ENCODE results near the gene GPRIN3. TPM values are rescaled to one million over a fixed set of nuclear protein-coding genes. Genes with fewer than 3 reads are reported as not detected.

Gene GPRIN3
- total and polyA plus RNA-seq, 2 donors (not counting 3 experiments of a cell fraction or from before 2014, with no cell fraction given) = 0.17 to 2.2 TPM

- no peak for TF ChIP-seq FOS (IDR thresholded peaks at IDR 0.05; ENCODE audit: borderline replicate concordance, insufficient read depth, low read length)
- no peak for TF ChIP-seq JUN (IDR thresholded peaks at IDR 0.05; ENCODE audit: borderline replicate concordance, insufficient read depth, insufficient read length, low read depth)
- TF ChIP-seq POLR2A (IDR thresholded peaks at IDR 0.05; ENCODE audit: low read depth, low read length) = no peak
- TF ChIP-seq, protein P1, sequence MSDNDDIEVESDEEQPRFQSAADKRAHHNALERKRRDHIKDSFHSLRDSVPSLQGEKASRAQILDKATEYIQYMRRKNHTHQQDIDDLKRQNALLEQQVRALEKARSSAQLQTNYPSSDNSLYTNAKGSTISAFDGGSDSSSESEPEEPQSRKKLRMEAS (IDR thresholded peaks at IDR 0.05; ENCODE audit: insufficient read depth, insufficient read length) = no peak
- no peak for TF ChIP-seq MYC (IDR thresholded peaks at IDR 0.05; ENCODE audit: low read depth, low read length)
- TF ChIP-seq POLR2AphosphoS5 (IDR thresholded peaks at IDR 0.05; ENCODE audit: insufficient read depth, low read depth, low read length) = no peak
- TF ChIP-seq EZH2 (IDR thresholded peaks at IDR 0.05; ENCODE audit: borderline replicate concordance, low read depth, low read length, severe bottlenecking) = no peak
- TF ChIP-seq, protein P2, sequence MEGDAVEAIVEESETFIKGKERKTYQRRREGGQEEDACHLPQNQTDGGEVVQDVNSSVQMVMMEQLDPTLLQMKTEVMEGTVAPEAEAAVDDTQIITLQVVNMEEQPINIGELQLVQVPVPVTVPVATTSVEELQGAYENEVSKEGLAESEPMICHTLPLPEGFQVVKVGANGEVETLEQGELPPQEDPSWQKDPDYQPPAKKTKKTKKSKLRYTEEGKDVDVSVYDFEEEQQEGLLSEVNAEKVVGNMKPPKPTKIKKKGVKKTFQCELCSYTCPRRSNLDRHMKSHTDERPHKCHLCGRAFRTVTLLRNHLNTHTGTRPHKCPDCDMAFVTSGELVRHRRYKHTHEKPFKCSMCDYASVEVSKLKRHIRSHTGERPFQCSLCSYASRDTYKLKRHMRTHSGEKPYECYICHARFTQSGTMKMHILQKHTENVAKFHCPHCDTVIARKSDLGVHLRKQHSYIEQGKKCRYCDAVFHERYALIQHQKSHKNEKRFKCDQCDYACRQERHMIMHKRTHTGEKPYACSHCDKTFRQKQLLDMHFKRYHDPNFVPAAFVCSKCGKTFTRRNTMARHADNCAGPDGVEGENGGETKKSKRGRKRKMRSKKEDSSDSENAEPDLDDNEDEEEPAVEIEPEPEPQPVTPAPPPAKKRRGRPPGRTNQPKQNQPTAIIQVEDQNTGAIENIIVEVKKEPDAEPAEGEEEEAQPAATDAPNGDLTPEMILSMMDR (IDR thresholded peaks at IDR 0.05; ENCODE audit: extremely low read depth in 1 of 2, insufficient read depth in 1 of 2, low read depth in 1 of 2, low read length in 2 of 2) = no peak
- no peak for TF ChIP-seq GATA2 (IDR thresholded peaks at IDR 0.05; ENCODE audit: insufficient read depth, insufficient read length, low read depth, low read length)
- H3K4me2 ChIP-seq (ENCODE audit: insufficient read depth, low read length) = no peak overlapping the region
- no peak overlapping the region for H3K9ac ChIP-seq (replicated peaks; ENCODE audit: extremely low read depth, insufficient read depth, low read length)
- no peaks in the 10 kb centered on the region for H4K20me1 ChIP-seq (replicated peaks; ENCODE audit: control insufficient read depth, extremely low read depth, insufficient read depth, low read length)
- no peaks in the 10 kb centered on the region for H3K9me1 ChIP-seq (replicated peaks; ENCODE audit: control insufficient read depth, extremely low read depth, insufficient read depth, low read length)
- H3K36me3 ChIP-seq (ENCODE audit: control insufficient read depth in 2 of 2, extremely low read depth in 1 of 2, insufficient read depth in 2 of 2, low read length in 2 of 2) = no peaks in the 10 kb centered on the region
- DNase-seq (ENCODE audit: low read depth, low spot score) (no peak), FAIRE-seq (no peak)
- ChIA-PET CTCF (no interaction called here), POLR2A (no interaction called here)
- H3K27me3 ChIP-seq (ENCODE audit: control insufficient read depth in 2 of 2, insufficient read depth in 2 of 2, low read length in 2 of 2) = no peaks in the 10 kb centered on the region
- H3K79me2 ChIP-seq (ENCODE audit: control insufficient read depth, insufficient read depth, low read length) = no peaks in the 10 kb centered on the region
- H3K27ac ChIP-seq (ENCODE audit: insufficient read depth, low read depth, low read length) = no peak overlapping the region
- peaks cover 18% of the 10 kb centered on the region for H3K4me1 ChIP-seq (ENCODE audit: control insufficient read depth, extremely low read depth, insufficient read depth, low read length)
- no peak overlapping the region for H3K4me3 ChIP-seq (replicated peaks in 1 of 3; ENCODE audit: insufficient read depth in 1 of 3, low read depth in 1 of 3, low read length in 3 of 3)
- H2AFZ ChIP-seq (ENCODE audit: low read depth, low read length) = no peak overlapping the region
- no peaks in the 10 kb centered on the region for H3K9me3 ChIP-seq (replicated peaks; ENCODE audit: control insufficient read depth, insufficient read depth, low read length)
- BruUV-seq (replicated peaks) = no TSS peak
- intact Hi-C loops (cut with micrococcal nuclease) = no loop called here
- dilution Hi-C loops (cut with MboI; ENCODE audit: extremely low pct_ligation_motif_present, low sequenced_read_pairs) = no loop called here
Measured at GRCh38 chr4:89314291-89314690, 6.7 kb upstream of the GPRIN3 start.
